ENCODE measurements around the gene SF3A2. TPM values are rescaled to one million over a fixed set of nuclear protein-coding genes. Genes with fewer than 3 reads are reported as not detected.

Gene SF3A2
- total and polyA plus RNA-seq, 2 experiments from 2014 or later, result 67.7 to 128 TPM

DNA sequence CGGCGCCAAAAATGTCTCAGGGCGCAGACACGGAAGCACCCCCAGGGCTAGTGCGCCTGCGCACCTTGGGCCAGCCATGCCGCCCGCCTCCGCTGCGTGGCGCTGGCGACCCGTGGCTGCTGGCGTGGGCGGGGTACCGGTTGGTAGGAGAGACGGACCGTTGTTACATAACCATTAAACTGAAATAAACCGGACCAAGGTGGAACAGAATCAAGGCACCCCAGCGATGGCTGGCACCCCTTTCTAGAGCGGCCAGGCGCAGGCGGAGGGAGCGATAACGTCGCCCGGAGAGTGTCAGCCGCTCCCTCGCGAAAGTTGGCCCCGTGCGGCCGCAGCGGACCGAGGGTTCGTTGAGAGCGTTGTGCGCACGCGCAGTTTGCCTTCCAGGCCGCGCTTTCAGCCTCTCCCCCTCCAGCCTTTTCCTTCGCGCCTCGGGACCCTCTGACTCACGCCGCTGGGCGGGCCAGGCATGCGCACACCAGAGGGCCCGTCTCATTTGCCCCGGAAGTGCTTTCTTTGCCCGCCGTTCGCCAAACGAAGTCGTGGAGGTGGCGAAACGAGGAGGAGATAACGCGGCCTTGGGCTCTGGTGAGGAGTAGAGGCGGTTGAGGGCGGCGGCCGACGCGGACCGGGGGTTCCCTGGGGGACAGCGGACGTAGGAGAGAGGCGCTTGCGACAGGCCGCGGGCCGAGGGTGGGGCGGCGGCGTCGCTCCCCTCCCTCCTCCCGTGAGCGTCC is at the start of gene SF3A2, which contains the start of gene PLEKHJ1 (continued):
- TF ChIP-seq CREB1 (CRISPR knock-in tag; IDR thresholded peaks at IDR 0.05; ENCODE audit: low read depth), result peak; percentile 51
- TF ChIP-seq POLR2AphosphoS5 (IDR thresholded peaks at IDR 0.05; ENCODE audit: low read depth), result peak; percentile 88

DNA sequence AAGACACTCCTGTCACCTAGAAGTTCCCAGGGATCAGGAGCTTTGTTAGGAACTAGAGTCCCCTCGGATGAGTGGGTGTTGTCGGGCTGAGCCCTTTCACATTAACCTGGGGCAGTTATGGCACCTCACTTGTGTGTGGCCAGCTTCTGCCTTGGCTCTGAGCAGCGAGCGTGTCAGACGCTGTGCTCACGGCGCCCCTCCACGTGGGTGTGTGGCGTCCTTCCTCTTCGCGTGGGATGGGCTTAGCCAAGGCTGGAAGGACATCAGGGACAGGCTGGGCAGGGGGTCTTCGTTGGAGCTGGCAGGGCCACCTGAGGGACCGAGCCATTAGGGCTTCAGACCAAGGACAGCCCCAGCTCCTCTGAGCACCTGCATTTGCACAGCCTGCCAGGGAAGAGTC is 49.5 kb upstream of the SF3A2 start:
- peaks cover 37% of the 10 kb centered on the region for H3K79me2 ChIP-seq (replicated peaks; ENCODE audit: insufficient read depth)
- peaks cover 16% of the 10 kb centered on the region; the same call in 1 of the 2 replicates for H4K20me1 ChIP-seq (replicated peaks; ENCODE audit: insufficient read depth)
- TF ChIP-seq EZH2 (IDR thresholded peaks at IDR 0.05; ENCODE audit: low read depth, unreplicated experiment) (no peak), JUNB (IDR thresholded peaks at IDR 0.05; ENCODE audit: unreplicated experiment) (no peak), NANOG (IDR thresholded peaks at IDR 0.05; ENCODE audit: borderline replicate concordance) (no peak), ZNF331 (CRISPR knock-in tag; IDR thresholded peaks at IDR 0.05; ENCODE audit: low read depth) (no peak), CREB1 (CRISPR knock-in tag; IDR thresholded peaks at IDR 0.05; ENCODE audit: low read depth) (no peak), EZH2phosphoT487 (IDR thresholded peaks at IDR 0.05; ENCODE audit: unreplicated experiment) (no peak), ZNF114 (CRISPR knock-in tag; IDR thresholded peaks at IDR 0.05) (no peak), STAT1 (IDR thresholded peaks at IDR 0.05; ENCODE audit: unreplicated experiment) (no peak)
- TF ChIP-seq, protein P1, sequence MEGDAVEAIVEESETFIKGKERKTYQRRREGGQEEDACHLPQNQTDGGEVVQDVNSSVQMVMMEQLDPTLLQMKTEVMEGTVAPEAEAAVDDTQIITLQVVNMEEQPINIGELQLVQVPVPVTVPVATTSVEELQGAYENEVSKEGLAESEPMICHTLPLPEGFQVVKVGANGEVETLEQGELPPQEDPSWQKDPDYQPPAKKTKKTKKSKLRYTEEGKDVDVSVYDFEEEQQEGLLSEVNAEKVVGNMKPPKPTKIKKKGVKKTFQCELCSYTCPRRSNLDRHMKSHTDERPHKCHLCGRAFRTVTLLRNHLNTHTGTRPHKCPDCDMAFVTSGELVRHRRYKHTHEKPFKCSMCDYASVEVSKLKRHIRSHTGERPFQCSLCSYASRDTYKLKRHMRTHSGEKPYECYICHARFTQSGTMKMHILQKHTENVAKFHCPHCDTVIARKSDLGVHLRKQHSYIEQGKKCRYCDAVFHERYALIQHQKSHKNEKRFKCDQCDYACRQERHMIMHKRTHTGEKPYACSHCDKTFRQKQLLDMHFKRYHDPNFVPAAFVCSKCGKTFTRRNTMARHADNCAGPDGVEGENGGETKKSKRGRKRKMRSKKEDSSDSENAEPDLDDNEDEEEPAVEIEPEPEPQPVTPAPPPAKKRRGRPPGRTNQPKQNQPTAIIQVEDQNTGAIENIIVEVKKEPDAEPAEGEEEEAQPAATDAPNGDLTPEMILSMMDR (conservative IDR thresholded peaks at IDR 0.05; ENCODE audit: low read depth in 2 of 2), result no peak
- TF ChIP-seq, protein P2, sequence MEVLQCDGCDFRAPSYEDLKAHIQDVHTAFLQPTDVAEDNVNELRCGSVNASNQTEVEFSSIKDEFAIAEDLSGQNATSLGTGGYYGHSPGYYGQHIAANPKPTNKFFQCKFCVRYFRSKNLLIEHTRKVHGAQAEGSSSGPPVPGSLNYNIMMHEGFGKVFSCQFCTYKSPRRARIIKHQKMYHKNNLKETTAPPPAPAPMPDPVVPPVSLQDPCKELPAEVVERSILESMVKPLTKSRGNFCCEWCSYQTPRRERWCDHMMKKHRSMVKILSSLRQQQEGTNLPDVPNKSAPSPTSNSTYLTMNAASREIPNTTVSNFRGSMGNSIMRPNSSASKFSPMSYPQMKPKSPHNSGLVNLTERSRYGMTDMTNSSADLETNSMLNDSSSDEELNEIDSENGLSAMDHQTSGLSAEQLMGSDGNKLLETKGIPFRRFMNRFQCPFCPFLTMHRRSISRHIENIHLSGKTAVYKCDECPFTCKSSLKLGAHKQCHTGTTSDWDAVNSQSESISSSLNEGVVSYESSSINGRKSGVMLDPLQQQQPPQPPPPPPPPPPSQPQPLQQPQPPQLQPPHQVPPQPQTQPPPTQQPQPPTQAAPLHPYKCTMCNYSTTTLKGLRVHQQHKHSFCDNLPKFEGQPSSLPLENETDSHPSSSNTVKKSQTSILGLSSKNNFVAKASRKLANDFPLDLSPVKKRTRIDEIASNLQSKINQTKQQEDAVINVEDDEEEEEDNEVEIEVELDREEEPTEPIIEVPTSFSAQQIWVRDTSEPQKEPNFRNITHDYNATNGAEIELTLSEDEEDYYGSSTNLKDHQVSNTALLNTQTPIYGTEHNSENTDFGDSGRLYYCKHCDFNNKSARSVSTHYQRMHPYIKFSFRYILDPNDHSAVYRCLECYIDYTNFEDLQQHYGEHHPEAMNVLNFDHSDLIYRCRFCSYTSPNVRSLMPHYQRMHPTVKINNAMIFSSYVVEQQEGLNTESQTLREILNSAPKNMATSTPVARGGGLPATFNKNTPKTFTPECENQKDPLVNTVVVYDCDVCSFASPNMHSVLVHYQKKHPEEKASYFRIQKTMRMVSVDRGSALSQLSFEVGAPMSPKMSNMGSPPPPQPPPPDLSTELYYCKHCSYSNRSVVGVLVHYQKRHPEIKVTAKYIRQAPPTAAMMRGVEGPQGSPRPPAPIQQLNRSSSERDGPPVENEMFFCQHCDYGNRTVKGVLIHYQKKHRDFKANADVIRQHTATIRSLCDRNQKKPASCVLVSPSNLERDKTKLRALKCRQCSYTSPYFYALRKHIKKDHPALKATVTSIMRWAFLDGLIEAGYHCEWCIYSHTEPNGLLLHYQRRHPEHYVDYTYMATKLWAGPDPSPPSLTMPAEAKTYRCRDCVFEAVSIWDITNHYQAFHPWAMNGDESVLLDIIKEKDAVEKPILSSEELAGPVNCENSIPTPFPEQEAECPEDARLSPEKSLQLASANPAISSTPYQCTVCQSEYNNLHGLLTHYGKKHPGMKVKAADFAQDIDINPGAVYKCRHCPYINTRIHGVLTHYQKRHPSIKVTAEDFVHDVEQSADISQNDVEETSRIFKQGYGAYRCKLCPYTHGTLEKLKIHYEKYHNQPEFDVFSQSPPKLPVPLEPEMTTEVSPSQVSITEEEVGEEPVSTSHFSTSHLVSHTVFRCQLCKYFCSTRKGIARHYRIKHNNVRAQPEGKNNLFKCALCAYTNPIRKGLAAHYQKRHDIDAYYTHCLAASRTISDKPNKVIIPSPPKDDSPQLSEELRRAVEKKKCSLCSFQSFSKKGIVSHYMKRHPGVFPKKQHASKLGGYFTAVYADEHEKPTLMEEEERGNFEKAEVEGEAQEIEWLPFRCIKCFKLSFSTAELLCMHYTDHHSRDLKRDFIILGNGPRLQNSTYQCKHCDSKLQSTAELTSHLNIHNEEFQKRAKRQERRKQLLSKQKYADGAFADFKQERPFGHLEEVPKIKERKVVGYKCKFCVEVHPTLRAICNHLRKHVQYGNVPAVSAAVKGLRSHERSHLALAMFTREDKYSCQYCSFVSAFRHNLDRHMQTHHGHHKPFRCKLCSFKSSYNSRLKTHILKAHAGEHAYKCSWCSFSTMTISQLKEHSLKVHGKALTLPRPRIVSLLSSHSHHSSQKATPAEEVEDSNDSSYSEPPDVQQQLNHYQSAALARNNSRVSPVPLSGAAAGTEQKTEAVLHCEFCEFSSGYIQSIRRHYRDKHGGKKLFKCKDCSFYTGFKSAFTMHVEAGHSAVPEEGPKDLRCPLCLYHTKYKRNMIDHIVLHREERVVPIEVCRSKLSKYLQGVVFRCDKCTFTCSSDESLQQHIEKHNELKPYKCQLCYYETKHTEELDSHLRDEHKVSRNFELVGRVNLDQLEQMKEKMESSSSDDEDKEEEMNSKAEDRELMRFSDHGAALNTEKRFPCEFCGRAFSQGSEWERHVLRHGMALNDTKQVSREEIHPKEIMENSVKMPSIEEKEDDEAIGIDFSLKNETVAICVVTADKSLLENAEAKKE (CRISPR knock-in tag; IDR thresholded peaks at IDR 0.05), result no peak
- TF ChIP-seq, protein P3, sequence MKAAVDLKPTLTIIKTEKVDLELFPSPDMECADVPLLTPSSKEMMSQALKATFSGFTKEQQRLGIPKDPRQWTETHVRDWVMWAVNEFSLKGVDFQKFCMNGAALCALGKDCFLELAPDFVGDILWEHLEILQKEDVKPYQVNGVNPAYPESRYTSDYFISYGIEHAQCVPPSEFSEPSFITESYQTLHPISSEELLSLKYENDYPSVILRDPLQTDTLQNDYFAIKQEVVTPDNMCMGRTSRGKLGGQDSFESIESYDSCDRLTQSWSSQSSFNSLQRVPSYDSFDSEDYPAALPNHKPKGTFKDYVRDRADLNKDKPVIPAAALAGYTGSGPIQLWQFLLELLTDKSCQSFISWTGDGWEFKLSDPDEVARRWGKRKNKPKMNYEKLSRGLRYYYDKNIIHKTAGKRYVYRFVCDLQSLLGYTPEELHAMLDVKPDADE (IDR thresholded peaks at IDR 0.05), result no peak

More for the DNA sequence above, 49.5 kb upstream of the SF3A2 start:
- H3K4me1 ChIP-seq (ENCODE audit: insufficient read depth), result no peaks in the 10 kb centered on the region
- no peak overlapping the region for H3K4me3 Mint-ChIP-seq
- H3K27ac Mint-ChIP-seq, result no peak overlapping the region
- H3F3A ChIP-seq (replicated peaks; ENCODE audit: low read depth), result 0 out of 2 replicates have a peak, but pooled peaks cover 4% of the 10 kb centered on the region
- peaks cover 8% of the 10 kb centered on the region for H3K27me3 Mint-ChIP-seq (ENCODE audit: insufficient read depth, low read depth, poor library complexity)
- H3K27me3 ChIP-seq (ENCODE audit: insufficient read depth), result no peaks in the 10 kb centered on the region
- H3K4me2 ChIP-seq, result no peak overlapping the region
- no peaks in the 10 kb centered on the region for H3K9me3 Mint-ChIP-seq
- peaks cover 2% of the 10 kb centered on the region; the same call in 1 of the 3 replicates for H3K4me1 Mint-ChIP-seq
- peaks cover 3% of the 10 kb centered on the region; the same call in 1 of the 2 replicates for H3K36me3 ChIP-seq (ENCODE audit: insufficient read depth)
- no peak overlapping the region for H3K27ac ChIP-seq (ENCODE audit: low read depth)
- no peak overlapping the region for H3K4me3 ChIP-seq
- ATAC-seq (no peak), DNase-seq (ENCODE audit: low spot score) (no peak)
- H3K9me2 ChIP-seq (ENCODE audit: insufficient read depth), result no peaks in the 10 kb centered on the region
- H2AFZ ChIP-seq, result no peak overlapping the region
- peaks cover 44% of the 10 kb centered on the region for H3K36me3 Mint-ChIP-seq (ENCODE audit: low read depth)

Data from GM23338 (cell line).